Amygdala (tissue), 56 donors: ENCODE measurements around the gene EPC1.
"Not testable (repeated sequence)": the region's sequence is repeated elsewhere in the genome, so short reads cannot be mapped to it uniquely, and the experiment has no call there.

Experiments used
- DNase-seq, 56 donors: peaks; one replicate each; lab custom pipeline; 2025; lab: John Stamatoyannopoulos, UW

Gene EPC1

GRCh38 chr10:32298075-32298812 is 48.7 kb downstream of the EPC1 start:
- no peak for DNase-seq

DNA sequence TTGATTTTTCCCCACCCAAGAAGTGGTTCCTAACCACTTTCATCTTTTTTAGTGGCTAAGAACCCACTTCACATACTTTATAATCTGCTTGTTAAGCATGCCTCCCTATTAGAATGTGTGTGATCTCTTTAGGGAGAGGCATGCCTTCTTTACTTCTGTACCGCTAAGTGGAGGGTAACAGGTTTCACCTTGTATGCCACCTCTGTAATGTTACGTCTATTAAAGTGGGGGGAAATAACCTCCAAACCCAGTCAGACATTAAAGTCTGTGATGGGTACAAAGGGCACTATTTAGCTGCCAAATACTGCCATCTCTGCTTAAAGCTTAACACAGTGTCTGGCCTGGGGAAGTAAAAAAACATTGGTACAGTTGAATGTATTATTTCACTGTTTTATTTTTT is 51.9 kb downstream of the EPC1 start:
- no peak for DNase-seq

- DNase-seq: no peak
Measured at GRCh38 chr10:32293581-32293980, 53.4 kb downstream of the EPC1 start.

DNA sequence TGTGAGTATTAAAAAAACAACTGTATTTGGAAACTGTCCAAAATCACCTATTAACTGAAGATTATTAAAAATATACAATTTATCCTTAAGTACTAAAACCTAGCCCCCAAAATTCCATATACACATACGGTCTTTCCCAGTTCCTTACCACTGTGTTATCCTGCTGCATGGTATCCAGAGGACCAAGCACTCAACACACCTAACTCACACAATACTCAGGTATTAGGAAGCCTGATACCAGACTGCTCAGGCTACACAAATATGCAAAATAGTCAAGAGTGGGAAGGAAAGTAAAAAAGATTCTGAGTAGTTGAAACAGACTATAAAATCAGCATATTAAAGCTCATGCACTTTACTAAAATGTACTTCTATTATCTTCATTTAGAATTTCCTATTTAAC is 67.2 kb downstream of the EPC1 start:
- no peak for DNase-seq

DNA sequence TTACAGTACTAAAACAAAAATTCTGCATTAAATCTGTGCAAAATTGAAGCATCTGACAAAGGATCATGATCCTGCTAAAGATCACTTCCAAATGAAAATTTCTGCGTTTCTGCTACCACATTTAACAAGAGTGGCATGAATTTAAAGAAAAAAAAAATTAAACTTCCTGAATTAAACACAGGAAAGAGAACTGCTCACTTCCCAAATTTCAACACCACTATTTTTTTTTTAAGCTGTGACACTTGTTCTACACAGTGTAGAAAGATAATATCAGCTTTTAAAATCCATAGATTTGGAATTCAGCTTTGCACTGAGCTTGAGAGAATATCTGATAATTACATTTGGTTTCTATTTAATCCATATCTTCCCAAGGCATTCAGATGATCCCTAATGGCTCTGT is 73.6 kb downstream of the EPC1 start:
- no peak for DNase-seq

- no peak for DNase-seq
Measured at GRCh38 chr10:32271617-32272016, 75.3 kb downstream of the EPC1 start.

DNA sequence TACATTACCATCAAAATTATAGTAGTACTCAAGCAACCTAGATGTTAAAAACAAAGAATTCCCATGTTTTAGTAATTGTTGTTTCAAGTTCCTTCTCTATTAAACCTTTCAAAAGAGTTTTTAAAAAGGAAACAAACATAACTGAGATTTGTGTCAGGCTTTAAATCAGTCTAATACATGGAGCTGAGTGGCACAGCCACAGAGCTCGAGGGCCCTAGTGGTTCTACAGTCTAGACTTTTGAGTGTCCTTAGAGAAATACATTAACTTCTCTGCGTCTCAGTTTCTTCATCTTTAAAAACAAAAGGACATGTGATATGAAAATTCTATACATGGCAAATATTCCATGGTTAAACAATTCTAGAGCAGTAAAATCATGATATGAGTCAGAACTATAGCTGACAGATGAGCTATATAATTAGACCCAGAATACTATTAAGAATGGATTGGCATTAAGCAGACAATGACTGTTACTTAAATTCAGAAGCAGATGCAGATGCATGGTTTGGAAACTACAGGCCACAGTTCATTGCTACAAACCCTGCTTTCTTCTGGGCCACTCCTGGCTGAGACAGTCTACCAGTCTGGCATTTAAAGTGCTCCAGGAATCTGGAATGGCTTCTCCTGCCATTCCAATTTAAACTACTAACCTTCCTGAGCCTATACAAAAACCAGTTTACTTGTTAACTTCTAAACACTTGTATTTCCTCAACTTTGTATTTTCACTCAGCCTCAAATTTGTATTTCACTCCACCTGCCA is 77.4 kb downstream of the EPC1 start:
- DNase-seq: no peak

GRCh38 chr10:32268788-32269187 is 78.2 kb downstream of the EPC1 start:
- no peak for DNase-seq

GRCh38 chr10:32266979-32267378 is 80.0 kb downstream of the EPC1 start:
- no peak for DNase-seq

- no peak for DNase-seq
Measured at GRCh38 chr10:32266566-32266965, 80.4 kb downstream of the EPC1 start.

- DNase-seq: no peak
Measured at GRCh38 chr10:32265756-32266155, 81.2 kb downstream of the EPC1 start.

DNA sequence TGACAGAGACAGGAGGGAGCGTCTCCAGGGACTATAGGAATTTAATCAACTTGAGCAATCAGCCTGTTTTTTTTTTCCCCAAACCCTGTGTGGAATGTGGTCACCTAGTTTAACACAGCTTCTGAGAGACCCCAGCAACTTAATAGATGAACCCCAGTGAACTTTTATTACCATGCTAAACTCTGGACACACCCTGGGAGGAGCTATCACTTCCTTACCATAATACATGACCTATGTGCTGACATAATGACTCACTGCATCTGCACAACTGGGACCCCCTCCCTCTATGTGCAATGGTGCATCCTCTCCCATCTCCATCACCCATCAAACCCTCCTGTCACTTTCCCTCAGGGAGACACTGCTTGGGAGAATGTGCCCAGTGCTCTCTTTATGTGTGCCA is 83.7 kb downstream of the EPC1 start:
- no peak for DNase-seq

DNA sequence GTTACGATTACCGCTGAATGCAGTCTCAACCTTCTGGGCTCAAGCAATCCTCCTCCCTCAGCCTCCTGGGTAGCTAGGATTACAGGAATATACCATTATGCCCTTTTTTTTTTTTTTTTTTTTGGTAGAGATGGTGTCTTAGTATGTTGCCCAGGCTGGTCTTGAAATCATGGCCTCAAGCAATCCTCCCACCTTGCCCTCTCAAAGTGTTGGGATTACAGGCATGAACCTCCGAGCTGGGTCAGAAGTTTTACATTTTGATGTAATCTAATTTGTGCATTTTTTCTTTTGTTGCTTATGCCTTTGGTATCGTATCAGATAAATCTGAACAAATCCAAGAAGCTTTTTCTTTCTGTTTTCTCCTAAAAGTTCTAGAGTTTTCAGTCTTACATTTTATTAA is 87.4 kb downstream of the EPC1 start:
- DNase-seq: no peak

- DNase-seq: peak in 36 of 56 donors; percentile 1 to 83 (median 34)
Measured at GRCh38 chr10:32256613-32257437, 90.1 kb downstream of the EPC1 start.

DNA sequence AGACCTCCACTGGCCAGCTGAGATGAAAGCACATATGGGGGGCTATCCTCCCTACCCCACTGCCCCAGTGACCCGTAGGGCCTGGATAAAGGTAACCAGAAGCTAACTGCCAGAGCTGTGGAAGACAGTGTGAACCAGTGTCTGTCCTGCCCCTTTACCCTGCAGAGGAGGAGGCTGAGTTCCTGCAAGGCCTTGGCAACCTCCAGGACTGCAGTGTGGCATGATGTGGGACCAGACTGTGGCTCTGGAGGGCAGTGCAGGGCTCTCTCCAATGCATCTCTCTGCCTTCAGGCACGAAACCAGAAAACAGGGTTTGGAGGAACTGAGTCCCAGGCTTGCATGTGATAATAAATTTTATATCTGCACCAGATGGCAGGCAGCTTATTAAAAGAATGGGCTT is 93.1 kb downstream of the EPC1 start:
- no peak for DNase-seq

GRCh38 chr10:32253276-32253675 is 93.7 kb downstream of the EPC1 start:
- DNase-seq: no peak

DNA sequence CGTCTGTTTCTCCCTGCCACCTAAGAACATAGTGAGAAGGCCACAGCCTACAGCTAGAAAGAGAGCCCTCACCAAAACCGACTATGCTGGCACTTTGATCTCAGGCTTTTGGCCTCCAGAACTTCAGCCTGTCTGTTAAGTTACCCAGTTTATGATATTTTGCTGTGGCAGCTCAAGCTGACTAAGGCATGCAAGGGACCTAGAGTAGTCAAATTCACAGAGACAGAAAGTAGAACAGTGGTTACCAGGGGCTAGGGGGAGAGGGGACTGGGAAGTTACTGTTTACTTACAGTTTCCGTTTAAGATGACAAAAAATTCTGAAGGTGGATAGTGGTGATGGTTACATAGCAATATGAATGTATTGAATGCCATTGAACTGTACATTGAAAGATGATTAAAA is 96.5 kb downstream of the EPC1 start:
- DNase-seq: not testable (repeated sequence)

DNA sequence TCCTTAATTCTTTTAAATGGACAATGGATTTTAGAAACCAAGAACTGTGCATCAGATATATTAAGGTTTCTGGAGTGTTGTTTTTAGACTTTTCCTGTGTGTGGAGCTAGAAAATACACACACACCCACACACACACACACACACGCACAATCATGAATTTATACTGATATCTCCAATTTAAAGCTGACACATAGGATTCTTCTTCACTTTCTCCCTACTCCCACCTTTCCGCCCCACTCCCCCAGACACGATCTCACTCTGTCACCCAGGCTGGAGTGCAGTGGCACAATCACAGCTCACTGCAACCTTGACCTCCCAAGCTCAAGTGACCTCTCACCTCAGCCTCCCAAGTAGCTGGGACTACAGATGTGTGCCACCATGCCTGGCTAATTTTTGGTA is 100.3 kb downstream of the EPC1 start:
- no peak for DNase-seq

GRCh38 chr10:32245760-32246159 is 101.2 kb downstream of the EPC1 start:
- DNase-seq: no peak

- DNase-seq: no peak
Measured at GRCh38 chr10:32244421-32245207, 102.3 kb downstream of the EPC1 start.

GRCh38 chr10:32244011-32244410 is 102.9 kb downstream of the EPC1 start:
- DNase-seq: no peak
